Measurements from ENCODE around the gene PROM1.

GRCh38 chr4:15929540-15929939, 154.3 kb downstream of the PROM1 start:
- TF ChIP-seq REST (IDR thresholded peaks at IDR 0.05; ENCODE audit: borderline replicate concordance) (no peak), REST (CRISPR knock-in tag; IDR thresholded peaks at IDR 0.05; ENCODE audit: low read depth) (no peak), JUN (IDR thresholded peaks at IDR 0.05; ENCODE audit: borderline replicate concordance, low read depth, low read length) (no peak), JUN (CRISPR knock-in tag; IDR thresholded peaks at IDR 0.05; ENCODE audit: borderline replicate concordance) (no peak), MXI1 (IDR thresholded peaks at IDR 0.05; ENCODE audit: low read depth, low read length) (no peak), SP1 (CRISPR knock-in tag; IDR thresholded peaks at IDR 0.05) (no peak)
- TF ChIP-seq, protein P1, sequence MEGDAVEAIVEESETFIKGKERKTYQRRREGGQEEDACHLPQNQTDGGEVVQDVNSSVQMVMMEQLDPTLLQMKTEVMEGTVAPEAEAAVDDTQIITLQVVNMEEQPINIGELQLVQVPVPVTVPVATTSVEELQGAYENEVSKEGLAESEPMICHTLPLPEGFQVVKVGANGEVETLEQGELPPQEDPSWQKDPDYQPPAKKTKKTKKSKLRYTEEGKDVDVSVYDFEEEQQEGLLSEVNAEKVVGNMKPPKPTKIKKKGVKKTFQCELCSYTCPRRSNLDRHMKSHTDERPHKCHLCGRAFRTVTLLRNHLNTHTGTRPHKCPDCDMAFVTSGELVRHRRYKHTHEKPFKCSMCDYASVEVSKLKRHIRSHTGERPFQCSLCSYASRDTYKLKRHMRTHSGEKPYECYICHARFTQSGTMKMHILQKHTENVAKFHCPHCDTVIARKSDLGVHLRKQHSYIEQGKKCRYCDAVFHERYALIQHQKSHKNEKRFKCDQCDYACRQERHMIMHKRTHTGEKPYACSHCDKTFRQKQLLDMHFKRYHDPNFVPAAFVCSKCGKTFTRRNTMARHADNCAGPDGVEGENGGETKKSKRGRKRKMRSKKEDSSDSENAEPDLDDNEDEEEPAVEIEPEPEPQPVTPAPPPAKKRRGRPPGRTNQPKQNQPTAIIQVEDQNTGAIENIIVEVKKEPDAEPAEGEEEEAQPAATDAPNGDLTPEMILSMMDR (IDR thresholded peaks at IDR 0.05 in 2 of 3, conservative IDR thresholded peaks at IDR 0.05 in 1 of 3; ENCODE audit: insufficient read depth in 2 of 3, low read depth in 1 of 3, low read length in 3 of 3), result no peak
- TF ChIP-seq, protein P2, sequence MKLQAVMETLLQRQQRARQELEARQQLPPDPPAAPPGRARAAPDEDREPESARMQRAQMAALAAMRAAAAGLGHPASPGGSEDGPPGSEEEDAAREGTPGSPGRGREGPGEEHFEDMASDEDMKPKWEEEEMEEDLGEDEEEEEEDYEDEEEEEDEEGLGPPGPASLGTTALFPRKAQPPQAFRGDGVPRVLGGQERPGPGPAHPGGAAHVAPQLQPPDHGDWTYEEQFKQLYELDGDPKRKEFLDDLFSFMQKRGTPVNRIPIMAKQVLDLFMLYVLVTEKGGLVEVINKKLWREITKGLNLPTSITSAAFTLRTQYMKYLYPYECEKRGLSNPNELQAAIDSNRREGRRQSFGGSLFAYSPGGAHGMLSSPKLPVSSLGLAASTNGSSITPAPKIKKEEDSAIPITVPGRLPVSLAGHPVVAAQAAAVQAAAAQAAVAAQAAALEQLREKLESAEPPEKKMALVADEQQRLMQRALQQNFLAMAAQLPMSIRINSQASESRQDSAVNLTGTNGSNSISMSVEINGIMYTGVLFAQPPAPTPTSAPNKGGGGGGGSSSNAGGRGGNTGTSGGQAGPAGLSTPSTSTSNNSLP (IDR thresholded peaks at IDR 0.05; ENCODE audit: borderline replicate concordance, low read depth, low read length), result no peak
- TF ChIP-seq, protein P3, sequence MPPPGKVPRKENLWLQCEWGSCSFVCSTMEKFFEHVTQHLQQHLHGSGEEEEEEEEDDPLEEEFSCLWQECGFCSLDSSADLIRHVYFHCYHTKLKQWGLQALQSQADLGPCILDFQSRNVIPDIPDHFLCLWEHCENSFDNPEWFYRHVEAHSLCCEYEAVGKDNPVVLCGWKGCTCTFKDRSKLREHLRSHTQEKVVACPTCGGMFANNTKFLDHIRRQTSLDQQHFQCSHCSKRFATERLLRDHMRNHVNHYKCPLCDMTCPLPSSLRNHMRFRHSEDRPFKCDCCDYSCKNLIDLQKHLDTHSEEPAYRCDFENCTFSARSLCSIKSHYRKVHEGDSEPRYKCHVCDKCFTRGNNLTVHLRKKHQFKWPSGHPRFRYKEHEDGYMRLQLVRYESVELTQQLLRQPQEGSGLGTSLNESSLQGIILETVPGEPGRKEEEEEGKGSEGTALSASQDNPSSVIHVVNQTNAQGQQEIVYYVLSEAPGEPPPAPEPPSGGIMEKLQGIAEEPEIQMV (tag; conservative IDR thresholded peaks at IDR 0.05; ENCODE audit: low read depth), result no peak

Measured in K562 (cell line).